ENCODE data around the gene CNN2. TPM values are rescaled to one million over a fixed set of nuclear protein-coding genes. Genes with fewer than 3 reads are reported as not detected.

The CNN2 gene
- total RNA-seq, 2 donors from 2014 or later, result 426 to 469 TPM

- Histone ChIP-seq H3K36me3 (ENCODE audit: control insufficient read depth, insufficient read depth, low read length) (no peaks in the 10 kb centered on the region), H3K9me3 (ENCODE audit: control insufficient read depth, low read length) (no peaks in the 10 kb centered on the region), H3K4me1 (ENCODE audit: control insufficient read depth, insufficient read depth, low read length) (no peaks in the 10 kb centered on the region), H3K27ac (ENCODE audit: low read depth, low read length) (no peak overlapping the region), H3K9ac (ENCODE audit: extremely low read depth, low read length, poor library complexity, severe bottlenecking) (no peak overlapping the region), H3K4me3 (ENCODE audit: low read length) (no peak overlapping the region), H3K27me3 (ENCODE audit: control insufficient read depth, insufficient read depth, low read length, poor library complexity, severe bottlenecking) (peaks cover 41% of the 10 kb centered on the region)
- Mint-ChIP-seq H3K4me3 (no peak overlapping the region), H3K4me1 (no peaks in the 10 kb centered on the region), H3K9me3 (no peaks in the 10 kb centered on the region), H3K27ac (no peak overlapping the region), H3K36me3 (ENCODE audit: low read depth) (peaks cover 9% of the 10 kb centered on the region), H3K27me3 (ENCODE audit: insufficient read depth) (peaks cover 40% of the 10 kb centered on the region)
- 93 to 94% methylated on average over 18 to 30 of the region's 30 CpGs for WGBS, 2 experiments (ENCODE audit: insufficient coverage in 1 of 2, insufficient read length in 1 of 2)
- DNase-seq, result no peak
- TF ChIP-seq CTCF (conservative IDR thresholded peaks at IDR 0.05), result no peak
These were observed 46.9 kb downstream of the CNN2 start for GRCh38 chr19:1073063-1073955.

DNA sequence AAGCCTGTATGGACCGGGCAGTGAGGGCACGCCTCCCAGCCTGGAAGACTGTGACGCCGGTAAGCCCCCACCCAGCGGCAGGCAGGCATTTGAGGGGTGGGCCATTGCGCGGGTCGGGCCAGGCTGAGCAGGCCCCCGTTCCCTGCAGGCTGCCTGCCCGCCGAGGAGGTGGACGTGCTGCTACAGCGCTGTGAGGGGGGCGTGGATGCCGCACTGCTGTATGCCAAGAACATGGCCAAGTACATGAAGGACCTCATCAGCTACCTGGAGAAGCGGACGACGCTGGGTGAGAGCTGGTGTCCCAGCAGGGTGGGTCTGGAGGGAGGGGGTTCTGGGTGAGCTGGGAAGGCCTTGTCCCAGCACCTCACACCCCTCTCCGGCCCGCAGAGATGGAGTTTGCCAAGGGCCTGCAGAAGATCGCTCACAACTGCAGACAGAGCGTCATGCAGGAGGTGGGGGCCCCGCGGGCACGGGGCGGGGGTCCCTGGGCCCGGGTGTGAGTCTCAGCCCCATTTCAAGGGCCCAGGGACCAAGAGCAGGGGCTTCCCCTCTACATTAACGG lies 47.6 kb downstream of the CNN2 start:
- H3K9ac ChIP-seq (ENCODE audit: extremely low read depth, low read length, poor library complexity, severe bottlenecking), result no peak overlapping the region
- DNase-seq, result no peak
- no peaks in the 10 kb centered on the region for H3K9me3 Mint-ChIP-seq
- H3K4me3 Mint-ChIP-seq, result no peak overlapping the region
- no peaks in the 10 kb centered on the region for H3K4me1 ChIP-seq (ENCODE audit: control insufficient read depth, insufficient read depth, low read length)
- H3K4me3 ChIP-seq (ENCODE audit: low read length), result no peak overlapping the region
- no peak overlapping the region for H3K27ac ChIP-seq (ENCODE audit: low read depth, low read length)
- H3K27ac Mint-ChIP-seq, result no peak overlapping the region
- H3K27me3 ChIP-seq (ENCODE audit: control insufficient read depth, insufficient read depth, low read length, poor library complexity, severe bottlenecking), result peaks cover 34% of the 10 kb centered on the region
- no peaks in the 10 kb centered on the region for H3K4me1 Mint-ChIP-seq
- H3K9me3 ChIP-seq (ENCODE audit: control insufficient read depth, low read length), result no peaks in the 10 kb centered on the region
- TF ChIP-seq CTCF (conservative IDR thresholded peaks at IDR 0.05), result no peak
- peaks cover 34% of the 10 kb centered on the region for H3K27me3 Mint-ChIP-seq (ENCODE audit: insufficient read depth)
- WGBS, 2 experiments (ENCODE audit: insufficient coverage in 1 of 2, insufficient read length in 1 of 2), result 93 to 95% methylated on average over 17 to 28 of the region's 28 CpGs
- H3K36me3 ChIP-seq (ENCODE audit: control insufficient read depth, insufficient read depth, low read length), result no peaks in the 10 kb centered on the region
- H3K36me3 Mint-ChIP-seq (ENCODE audit: low read depth), result peaks cover 9% of the 10 kb centered on the region

- Histone ChIP-seq H3K4me1 (ENCODE audit: control insufficient read depth, insufficient read depth, low read length) (no peaks in the 10 kb centered on the region), H3K36me3 (ENCODE audit: control insufficient read depth, insufficient read depth, low read length) (no peaks in the 10 kb centered on the region), H3K9ac (ENCODE audit: extremely low read depth, low read length, poor library complexity, severe bottlenecking) (no peak overlapping the region), H3K4me3 (ENCODE audit: low read length) (no peak overlapping the region), H3K27me3 (ENCODE audit: control insufficient read depth, insufficient read depth, low read length, poor library complexity, severe bottlenecking) (peaks cover 27% of the 10 kb centered on the region), H3K27ac (ENCODE audit: low read depth, low read length) (no peak overlapping the region), H3K9me3 (ENCODE audit: control insufficient read depth, low read length) (no peaks in the 10 kb centered on the region)
- Mint-ChIP-seq H3K36me3 (ENCODE audit: low read depth) (peaks cover 9% of the 10 kb centered on the region), H3K4me1 (no peaks in the 10 kb centered on the region), H3K9me3 (no peaks in the 10 kb centered on the region), H3K27me3 (ENCODE audit: insufficient read depth) (peaks cover 29% of the 10 kb centered on the region), H3K27ac (no peak overlapping the region), H3K4me3 (no peak overlapping the region)
- no peak for TF ChIP-seq CTCF (conservative IDR thresholded peaks at IDR 0.05)
- DNase-seq, result no peak
- WGBS, 2 experiments (ENCODE audit: insufficient coverage in 1 of 2, insufficient read length in 1 of 2), result 94 to 99% methylated on average over 9 to 44 of the region's 54 CpGs
These were observed 48.3 kb downstream of the CNN2 start for GRCh38 chr19:1074544-1075283.
